Heart left ventricle (tissue), 13 donors: ENCODE measurements around the gene CDH5.

Experiments used
- CTCF ChIP-seq, 12 donors: fragments of 200-600 bp; sonication (generic) in 4 of 12; IDR thresholded peaks; one replicate each; pipeline versions ENCODE4 v1.5.0 to v1.8.0; 2018 to 2022; ENCODE audit warnings: antibody characterized with exemption in 12 of 12, mild to moderate bottlenecking in 5 of 12
- POLR2A ChIP-seq, 2 donors: fragments of 450-650 bp; IDR thresholded peaks; one replicate each; pipeline ENCODE4 v1.6.1; 2017; ENCODE audit warnings: antibody characterized with exemption in 2 of 2, mild to moderate bottlenecking in 2 of 2, moderate library complexity in 2 of 2
- donor health status: ischemic (EF 13 %, LVEDD 7.1; RV severe dilation, severe dysfunction).
- donor health status: DM: no; HTN: yes; CAD: no.
- donor health status: DM: no; HTN: no; CAD: no.
- donor health status: ischemic (EF 25% LVEDD 6.9; RV normal size, moderate dysfunction).
- donor health status: ischemic (EF 25% LVEDD 5.7; RV mildly dilated, moderate dysfunction).
- donor health status: ischemic (EF 35%, LVEDD 5.7; RV mildly dilated, moderate dysfunction).
- donor health status: nonischemic (EF 11% LVEDD 7.7; RV severe dilation, severe dysfunction).
- donor health status: DM: yes; HTN: yes; CAD: no.
- donor health status: PGD.
- donor health status: ischemic (EF 29% LVEDD 5.4; RV normal size, mild dysfunction).
- donor health status: nonischemic (EF 23%, LVEDD 6.1; RV moderate dilation, normal function).

GRCh38 chr16:66428682-66429251 is 62.3 kb downstream of the CDH5 start:
- no peak for TF ChIP-seq CTCF (IDR thresholded peaks at IDR 0.05)
- TF ChIP-seq POLR2A (IDR thresholded peaks at IDR 0.05), result no peak
